GM12878 (cell line): Measurements from ENCODE around the gene SLC17A8. TPM values are rescaled to one million over a fixed set of nuclear protein-coding genes. Genes with fewer than 3 reads are reported as not detected.

ENCODE experiments used
- ATAC-seq: fragments of 200-7000 bp; cut with Tn5 transposase; 3 replicates; pipeline ENCODE4 v1.9.1; 2020; ENCODE audit warnings: mild to moderate bottlenecking, moderate library complexity
- BruUV-seq: library from RNA; stranded (reverse); fragments of 400-500 nt; replicated peaks from 2 replicates; lab custom pipeline; 2021; lab: Mats Ljungman, UMichigan
- CTCF ChIA-PET: fragments of 300-600 bp; sonication (Branson Sonifier 250); formaldehyde crosslinking; extraction: SDS; loops from one replicate; lab custom pipeline; 2021; ENCODE audit warnings: inconsistent platforms; lab: Yijun Ruan, JAX
- POLR2A ChIA-PET: fragments of 350-600 bp; formaldehyde crosslinking; extraction: SDS; loops from one replicate; lab custom pipeline; 2021; ENCODE audit warnings: inconsistent platforms; lab: Charles Lee
- RAD21 ChIA-PET: fragments of 300-600 bp; sonication (Branson Sonifier 250); formaldehyde crosslinking; loops from one replicate; lab custom pipeline; 2023; ENCODE audit warnings: antibody characterized with exemption; ENCODE audit not compliant: unreplicated experiment; lab: Charles Lee
- SMC1A ChIA-PET: fragments of 300-600 bp; sonication (Branson Sonifier 250); formaldehyde crosslinking; loops from one replicate; lab custom pipeline; 2023; ENCODE audit not compliant: unreplicated experiment, uncharacterized antibody; lab: Charles Lee
- DNase-seq: peaks from one replicate; pipeline ENCODE4 v3.0.0-alpha.2; 2011; ENCODE audit warnings: low read depth, low spot score
- FAIRE-seq: peaks from 3 replicates; lab custom pipeline; 2011; peaks lifted over from hg19 to GRCh38; lab: Jason Lieb, UNC
- H2AFZ ChIP-seq: 2 replicates; pipeline ENCODE4 v1.6.0; 2011; ENCODE audit warnings: low read depth, low read length, control low read depth; ENCODE audit not compliant: control insufficient read depth
- H3K27ac ChIP-seq: 2 replicates; pipeline ENCODE4 v1.5.1; 2011; ENCODE audit warnings: control low read depth; ENCODE audit not compliant: control insufficient read depth, insufficient read depth
- H3K27me3 ChIP-seq, 2 experiments: replicated peaks in 1 of 2; 2 replicates each; pipeline versions ENCODE4 v1.6.0 to v1.6.1; 2011; ENCODE audit warnings: low read length in 1 of 2; ENCODE audit not compliant: control insufficient read depth in 2 of 2, insufficient read depth in 2 of 2
- H3K36me3 ChIP-seq, 2 experiments: 2 replicates each; pipeline ENCODE4 v1.5.1; 2011; ENCODE audit warnings: low read length in 1 of 2; ENCODE audit not compliant: control insufficient read depth in 2 of 2, insufficient read depth in 2 of 2
- H3K4me1 ChIP-seq: 2 replicates; pipeline ENCODE4 v1.6.1; 2011; ENCODE audit warnings: mild to moderate bottlenecking, low read length, moderate library complexity, mixed read lengths; ENCODE audit not compliant: control insufficient read depth, insufficient read depth
- H3K4me2 ChIP-seq: 2 replicates; pipeline ENCODE4 v1.6.0; 2011; ENCODE audit warnings: control low read depth; ENCODE audit not compliant: control insufficient read depth, insufficient read depth
- H3K4me3 ChIP-seq: fragments of 200-600 bp; sonication (generic); 2 replicates; pipeline ENCODE4 v1.5.1; 2016
- H3K79me2 ChIP-seq: 2 replicates; pipeline ENCODE4 v1.6.0; 2011; ENCODE audit warnings: low read length; ENCODE audit not compliant: control insufficient read depth, insufficient read depth
- H3K9ac ChIP-seq: 2 replicates; pipeline ENCODE4 v1.8.0; 2011; ENCODE audit warnings: low read length, control low read depth, mixed read lengths; ENCODE audit not compliant: control insufficient read depth, insufficient read depth
- H3K9me3 ChIP-seq: replicated peaks from 3 replicates; pipeline ENCODE4 v1.5.1; 2011; ENCODE audit warnings: mild to moderate bottlenecking, low read length; ENCODE audit not compliant: control insufficient read depth, insufficient read depth
- H4K20me1 ChIP-seq: 2 replicates; pipeline ENCODE4 v1.6.0; 2011; ENCODE audit not compliant: control insufficient read depth, insufficient read depth
- ATF7 ChIP-seq: fragments of 450-650 bp; IDR thresholded peaks from 2 replicates; pipeline ENCODE4 v1.6.1; 2016; ENCODE audit warnings: low read depth, mild to moderate bottlenecking
- BACH1 ChIP-seq: fragments of 450-650 bp; IDR thresholded peaks from 2 replicates; pipeline ENCODE4 v1.6.1; 2017; ENCODE audit warnings: mild to moderate bottlenecking, borderline replicate concordance
- BCL3 ChIP-seq: IDR thresholded peaks from 2 replicates; pipeline ENCODE4 v1.6.1; 2011; ENCODE audit warnings: borderline replicate concordance, low read depth, mild to moderate bottlenecking, moderate library complexity, low read length; ENCODE audit not compliant: insufficient read depth, poor library complexity, severe bottlenecking
- BHLHE40 ChIP-seq, 2 experiments: fragments of 450-650 bp in 1 of 2; IDR thresholded peaks; 2 replicates each; pipeline ENCODE4 v1.6.1; 2011 to 2017; ENCODE audit warnings: low read depth in 2 of 2, borderline replicate concordance in 1 of 2, improper control_type of control experiment in 1 of 2, low read length in 1 of 2, mild to moderate bottlenecking in 1 of 2
- CREM ChIP-seq: IDR thresholded peaks from 2 replicates; pipeline ENCODE4 v1.6.1; 2014; ENCODE audit warnings: antibody characterized with exemption, low read depth
- ELK1 ChIP-seq: IDR thresholded peaks from 2 replicates; pipeline ENCODE4 v1.6.1; 2012; ENCODE audit warnings: low read depth, low read length, improper control_type of control experiment
- ETV6 ChIP-seq, 2 experiments: fragments of 450-650 bp in 1 of 2; IDR thresholded peaks in 1 of 2; conservative IDR thresholded peaks in 1 of 2; 2 replicates each; pipeline ENCODE4 v1.6.1; 2014; ENCODE audit warnings: antibody characterized with exemption in 1 of 2, borderline replicate concordance in 1 of 2, low read depth in 1 of 2, mild to moderate bottlenecking in 1 of 2, moderate library complexity in 1 of 2
- MXI1 ChIP-seq: fragments of 150-350 bp; IDR thresholded peaks from 2 replicates; pipeline ENCODE4 v1.6.1; 2011; ENCODE audit warnings: low read depth, mild to moderate bottlenecking, inconsistent platforms, low read length, improper control_type of control experiment
- NFYA ChIP-seq: IDR thresholded peaks from 2 replicates; pipeline ENCODE4 v1.6.1; 2011; ENCODE audit warnings: low read depth, mild to moderate bottlenecking, low read length, improper control_type of control experiment, borderline replicate concordance
- NR2C2 ChIP-seq: IDR thresholded peaks from 2 replicates; pipeline ENCODE4 v1.6.1; 2011; ENCODE audit warnings: borderline replicate concordance, low read depth; ENCODE audit not compliant: control insufficient read depth, insufficient read length
- PAX5 ChIP-seq: IDR thresholded peaks from 2 replicates; pipeline ENCODE4 v1.6.1; 2011; ENCODE audit warnings: low read depth, low read length, borderline replicate concordance
- PML ChIP-seq: IDR thresholded peaks from 2 replicates; pipeline ENCODE4 v1.6.1; 2012; ENCODE audit warnings: low read length, inconsistent platforms
- RB1 ChIP-seq: fragments of 450-650 bp; formaldehyde crosslinking; IDR thresholded peaks from 2 replicates; pipeline ENCODE4 v1.6.1; 2017; ENCODE audit warnings: mild to moderate bottlenecking, borderline replicate concordance
- RCOR1 ChIP-seq: conservative IDR thresholded peaks from 2 replicates; pipeline ENCODE4 v1.6.1; 2012; ENCODE audit warnings: low read depth, low read length, improper control_type of control experiment
- SMAD5 ChIP-seq: IDR thresholded peaks from 2 replicates; pipeline ENCODE4 v1.6.1; 2016; ENCODE audit warnings: antibody characterized with exemption, low read depth
- SREBF1 ChIP-seq: IDR thresholded peaks from 2 replicates; pipeline ENCODE4 v1.6.1; 2012; ENCODE audit warnings: mild to moderate bottlenecking, low read length
- STAT1 ChIP-seq: fragments of 450-650 bp; conservative IDR thresholded peaks from 2 replicates; pipeline ENCODE4 v1.6.1; 2014; ENCODE audit warnings: antibody characterized with exemption, mild to moderate bottlenecking
- TAF1 ChIP-seq: IDR thresholded peaks from 2 replicates; pipeline ENCODE4 v1.6.1; 2011; ENCODE audit warnings: mild to moderate bottlenecking, low read depth, low read length, borderline replicate concordance
- YY1 ChIP-seq: IDR thresholded peaks from 2 replicates; pipeline ENCODE4 v1.6.1; 2011; ENCODE audit warnings: low read depth, mild to moderate bottlenecking, low read length
- WGBS: methylation state at CpG from one replicate; pipeline ENCODE4 v1.1.6; 2016; ENCODE audit warnings: low lambda C conversion rate; ENCODE audit not compliant: insufficient replicate concordance, insufficient coverage; ENCODE audit errors: missing lambda C conversion rate; 5-methylcytosine and 5-hydroxymethylcytosine counted together
- in situ Hi-C: fragments of 300-500 bp; cut with MboI; formaldehyde crosslinking; loops from 9 replicates; pipeline ENCODE4 v1.14.3; 2018; ENCODE audit warnings: mixed read lengths
- intact Hi-C: fragments of 100-400 bp; cut with micrococcal nuclease; formaldehyde crosslinking; loops from one replicate; pipeline ENCODE4 v1.14.2; 2022; ENCODE audit not compliant: unreplicated experiment
- polyA plus RNA-seq, 11 experiments: library from polyadenylated mRNA; depleted of rRNA in 4 of 11; unstranded in 6 of 11; stranded (reverse) in 5 of 11; fragments of >200 nt; fragmentation: Nextera tagmentation in 4 of 11; fragmentation: Illumina TruSeq in 1 of 11; extraction: Ambion mirVana in 4 of 11; extraction: Trizol in 1 of 11; gene quantifications; 1 replicate in 1 of 11; 2 replicates in 10 of 11; pipeline versions ENCODE4 v1.2.1 to v1.2.3, GENCODE V29; 2011 to 2016; ENCODE audit warnings: inconsistent platforms in 2 of 11, missing spikeins in 2 of 11, low read depth in 1 of 11
- total RNA-seq, 4 experiments: library from RNA; depleted of rRNA in 3 of 4; stranded (reverse); fragments of >200 nt in 3 of 4; fragmentation: Illumina TruSeq in 1 of 4; extraction: Trizol in 1 of 4; gene quantifications; 2 replicates each; pipeline versions ENCODE4 v1.2.1 to v1.2.3, GENCODE V29; 2013 to 2021

The SLC17A8 gene
- total and polyA plus RNA-seq, 10 of the 15 experiments (the other 5 are each of a cell fraction or from before 2014, with no cell fraction given), result 0.18 TPM; not detected in 9

- in situ Hi-C loops, result no loop called here
- RAD21 ChIA-PET, result no interaction called here
These were observed 80.4 kb downstream of the SLC17A8 start for GRCh38 chr12:100437038-100437841.

GRCh38 chr12:100439797-100440196 is 82.9 kb downstream of the SLC17A8 start:
- WGBS, result 38% methylated on average over 2 of the region's 2 CpGs
- ChIA-PET CTCF (interaction anchor here (0.5 kb wide), 1 partner anchor 582 kb away, joined by 4 read pairs; no protein-coding TSS in a partner anchor), RAD21 (no interaction called here), POLR2A (no interaction called here), SMC1A (interaction anchor here (0.8 kb wide), 1 partner anchor 16 kb away, joined by 3 read pairs; no protein-coding TSS in a partner anchor)
- FAIRE-seq, result no peak
- no peak for DNase-seq
- no peak overlapping the region for H3K27ac ChIP-seq
- no peaks in the 10 kb centered on the region for H3K27me3 ChIP-seq
- ATAC-seq, result no peak
- no peak overlapping the region for H3K4me2 ChIP-seq
- H4K20me1 ChIP-seq, result no peaks in the 10 kb centered on the region
- H3K4me1 ChIP-seq, result no peaks in the 10 kb centered on the region
- H3K9me3 ChIP-seq, result no peaks in the 10 kb centered on the region
- BruUV-seq, result no TSS peak
- in situ Hi-C loops (no loop called here), intact Hi-C loops (no loop called here)
- H3K4me3 ChIP-seq, result no peak overlapping the region
- H2AFZ ChIP-seq, result no peak overlapping the region
- no peak overlapping the region for H3K9ac ChIP-seq
- no peaks in the 10 kb centered on the region for H3K79me2 ChIP-seq
- no peaks in the 10 kb centered on the region for H3K36me3 ChIP-seq
- no peak for TF ChIP-seq NR2C2
- no peak for TF ChIP-seq SMAD5
- TF ChIP-seq ELK1, result no peak
- TF ChIP-seq ETV6 (conservative IDR thresholded peaks at IDR 0.05 in 1 of 2, IDR thresholded peaks at IDR 0.05 in 1 of 2; ENCODE audit: borderline replicate concordance in 1 of 2, low read depth in 1 of 2), result no peak
- TF ChIP-seq TAF1, result no peak
- no peak for TF ChIP-seq BHLHE40 (IDR thresholded peaks at IDR 0.05; ENCODE audit: borderline replicate concordance in 1 of 2, low read depth in 2 of 2, low read length in 1 of 2)
- no peak for TF ChIP-seq PML
- no peak for TF ChIP-seq BCL3
- TF ChIP-seq ATF7, result no peak
- no peak for TF ChIP-seq BACH1
- no peak for TF ChIP-seq SREBF1

More at GRCh38 chr12:100437038-100437841, 80.4 kb downstream of the SLC17A8 start:
- 16% methylated on average over 6 of the region's 6 CpGs for WGBS
- no peaks in the 10 kb centered on the region for H3K4me1 ChIP-seq
- no peak overlapping the region for H3K4me3 ChIP-seq
- no peak for TF ChIP-seq MXI1
- no peak for TF ChIP-seq RB1
- no peak for TF ChIP-seq CREM
- no peak for TF ChIP-seq RCOR1
- TF ChIP-seq STAT1, result no peak
- TF ChIP-seq PAX5, result no peak
- TF ChIP-seq NFYA, result no peak
- no peak for TF ChIP-seq YY1
- intact Hi-C loops, result no loop called here
- DNase-seq (no peak), ATAC-seq (no peak), FAIRE-seq (no peak)
- ChIA-PET CTCF (interaction anchor here (0.6 to 0.9 kb wide), 2 partner anchors 9 to 335 kb away, joined by 3 read pairs; no protein-coding TSS in a partner anchor), SMC1A (no interaction called here), POLR2A (interaction anchor here (0.6 kb wide), 1 partner anchor 33 kb away, joined by 3 read pairs; no protein-coding TSS in a partner anchor)
- no peak overlapping the region for H3K4me2 ChIP-seq
- H3K27me3 ChIP-seq, result no peaks in the 10 kb centered on the region
- H2AFZ ChIP-seq, result no peak overlapping the region
- no peaks in the 10 kb centered on the region for H3K79me2 ChIP-seq
- no peaks in the 10 kb centered on the region for H3K36me3 ChIP-seq
- no peaks in the 10 kb centered on the region for H4K20me1 ChIP-seq
- no peak overlapping the region for H3K9ac ChIP-seq
- H3K27ac ChIP-seq, result no peak overlapping the region
- no TSS peak for BruUV-seq
- H3K9me3 ChIP-seq, result no peaks in the 10 kb centered on the region
